Measurements from ENCODE around the gene ZNF319. TPM values are rescaled to one million over a fixed set of nuclear protein-coding genes. Genes with fewer than 3 reads are reported as not detected.

ZNF319 gene
- total and polyA plus RNA-seq, 2 experiments from 2014 or later: 1.7 to 10.0 TPM

DNA sequence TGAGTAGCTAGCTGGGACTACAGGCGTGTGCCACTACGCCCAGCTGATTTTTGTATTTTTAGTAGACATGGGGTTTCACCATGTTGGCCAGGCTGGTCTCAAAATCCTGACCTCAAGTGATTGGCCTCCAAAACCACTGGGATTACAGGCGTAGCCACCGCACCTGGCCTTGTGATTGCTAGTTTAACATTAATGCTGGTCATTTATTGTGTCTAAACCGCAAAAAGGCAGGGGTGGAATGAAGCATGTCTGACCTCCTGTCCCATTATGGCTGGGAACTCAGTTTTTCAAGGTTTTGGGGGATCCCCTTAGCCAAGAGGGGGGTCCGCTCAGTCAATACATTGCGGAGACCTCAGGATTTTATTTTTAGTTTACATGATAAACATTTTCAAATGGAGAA is 18.8 kb downstream of the ZNF319 start:
- H3F3A ChIP-seq (replicated peaks; ENCODE audit: low read depth): no peaks in the 10 kb centered on the region
- no peak overlapping the region for H3K27ac ChIP-seq (ENCODE audit: low read depth)
- no peaks in the 10 kb centered on the region for H3K36me3 ChIP-seq (ENCODE audit: insufficient read depth)
- ATAC-seq (no peak), DNase-seq (ENCODE audit: low spot score) (no peak)
- no peak overlapping the region for H3K4me2 ChIP-seq
- H3K9me2 ChIP-seq (ENCODE audit: insufficient read depth): no peaks in the 10 kb centered on the region
- H4K20me1 ChIP-seq (replicated peaks; ENCODE audit: insufficient read depth): no peaks in the 10 kb centered on the region
- TF ChIP-seq, protein P1, sequence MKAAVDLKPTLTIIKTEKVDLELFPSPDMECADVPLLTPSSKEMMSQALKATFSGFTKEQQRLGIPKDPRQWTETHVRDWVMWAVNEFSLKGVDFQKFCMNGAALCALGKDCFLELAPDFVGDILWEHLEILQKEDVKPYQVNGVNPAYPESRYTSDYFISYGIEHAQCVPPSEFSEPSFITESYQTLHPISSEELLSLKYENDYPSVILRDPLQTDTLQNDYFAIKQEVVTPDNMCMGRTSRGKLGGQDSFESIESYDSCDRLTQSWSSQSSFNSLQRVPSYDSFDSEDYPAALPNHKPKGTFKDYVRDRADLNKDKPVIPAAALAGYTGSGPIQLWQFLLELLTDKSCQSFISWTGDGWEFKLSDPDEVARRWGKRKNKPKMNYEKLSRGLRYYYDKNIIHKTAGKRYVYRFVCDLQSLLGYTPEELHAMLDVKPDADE (IDR thresholded peaks at IDR 0.05): no peak
- TF ChIP-seq, protein P2, sequence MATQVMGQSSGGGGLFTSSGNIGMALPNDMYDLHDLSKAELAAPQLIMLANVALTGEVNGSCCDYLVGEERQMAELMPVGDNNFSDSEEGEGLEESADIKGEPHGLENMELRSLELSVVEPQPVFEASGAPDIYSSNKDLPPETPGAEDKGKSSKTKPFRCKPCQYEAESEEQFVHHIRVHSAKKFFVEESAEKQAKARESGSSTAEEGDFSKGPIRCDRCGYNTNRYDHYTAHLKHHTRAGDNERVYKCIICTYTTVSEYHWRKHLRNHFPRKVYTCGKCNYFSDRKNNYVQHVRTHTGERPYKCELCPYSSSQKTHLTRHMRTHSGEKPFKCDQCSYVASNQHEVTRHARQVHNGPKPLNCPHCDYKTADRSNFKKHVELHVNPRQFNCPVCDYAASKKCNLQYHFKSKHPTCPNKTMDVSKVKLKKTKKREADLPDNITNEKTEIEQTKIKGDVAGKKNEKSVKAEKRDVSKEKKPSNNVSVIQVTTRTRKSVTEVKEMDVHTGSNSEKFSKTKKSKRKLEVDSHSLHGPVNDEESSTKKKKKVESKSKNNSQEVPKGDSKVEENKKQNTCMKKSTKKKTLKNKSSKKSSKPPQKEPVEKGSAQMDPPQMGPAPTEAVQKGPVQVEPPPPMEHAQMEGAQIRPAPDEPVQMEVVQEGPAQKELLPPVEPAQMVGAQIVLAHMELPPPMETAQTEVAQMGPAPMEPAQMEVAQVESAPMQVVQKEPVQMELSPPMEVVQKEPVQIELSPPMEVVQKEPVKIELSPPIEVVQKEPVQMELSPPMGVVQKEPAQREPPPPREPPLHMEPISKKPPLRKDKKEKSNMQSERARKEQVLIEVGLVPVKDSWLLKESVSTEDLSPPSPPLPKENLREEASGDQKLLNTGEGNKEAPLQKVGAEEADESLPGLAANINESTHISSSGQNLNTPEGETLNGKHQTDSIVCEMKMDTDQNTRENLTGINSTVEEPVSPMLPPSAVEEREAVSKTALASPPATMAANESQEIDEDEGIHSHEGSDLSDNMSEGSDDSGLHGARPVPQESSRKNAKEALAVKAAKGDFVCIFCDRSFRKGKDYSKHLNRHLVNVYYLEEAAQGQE (IDR thresholded peaks at IDR 0.05; ENCODE audit: unreplicated experiment): no peak
- TF ChIP-seq ZNF331 (CRISPR knock-in tag; IDR thresholded peaks at IDR 0.05; ENCODE audit: low read depth) (no peak), POLR2AphosphoS5 (IDR thresholded peaks at IDR 0.05; ENCODE audit: low read depth) (no peak), JUNB (IDR thresholded peaks at IDR 0.05; ENCODE audit: unreplicated experiment) (no peak), EZH2 (IDR thresholded peaks at IDR 0.05; ENCODE audit: low read depth, unreplicated experiment) (no peak), CREB1 (CRISPR knock-in tag; IDR thresholded peaks at IDR 0.05; ENCODE audit: low read depth) (no peak), ZNF114 (CRISPR knock-in tag; IDR thresholded peaks at IDR 0.05) (no peak), EZH2phosphoT487 (IDR thresholded peaks at IDR 0.05; ENCODE audit: unreplicated experiment) (no peak), STAT1 (IDR thresholded peaks at IDR 0.05; ENCODE audit: unreplicated experiment) (no peak), NANOG (IDR thresholded peaks at IDR 0.05; ENCODE audit: borderline replicate concordance) (no peak)
- TF ChIP-seq, protein P3, sequence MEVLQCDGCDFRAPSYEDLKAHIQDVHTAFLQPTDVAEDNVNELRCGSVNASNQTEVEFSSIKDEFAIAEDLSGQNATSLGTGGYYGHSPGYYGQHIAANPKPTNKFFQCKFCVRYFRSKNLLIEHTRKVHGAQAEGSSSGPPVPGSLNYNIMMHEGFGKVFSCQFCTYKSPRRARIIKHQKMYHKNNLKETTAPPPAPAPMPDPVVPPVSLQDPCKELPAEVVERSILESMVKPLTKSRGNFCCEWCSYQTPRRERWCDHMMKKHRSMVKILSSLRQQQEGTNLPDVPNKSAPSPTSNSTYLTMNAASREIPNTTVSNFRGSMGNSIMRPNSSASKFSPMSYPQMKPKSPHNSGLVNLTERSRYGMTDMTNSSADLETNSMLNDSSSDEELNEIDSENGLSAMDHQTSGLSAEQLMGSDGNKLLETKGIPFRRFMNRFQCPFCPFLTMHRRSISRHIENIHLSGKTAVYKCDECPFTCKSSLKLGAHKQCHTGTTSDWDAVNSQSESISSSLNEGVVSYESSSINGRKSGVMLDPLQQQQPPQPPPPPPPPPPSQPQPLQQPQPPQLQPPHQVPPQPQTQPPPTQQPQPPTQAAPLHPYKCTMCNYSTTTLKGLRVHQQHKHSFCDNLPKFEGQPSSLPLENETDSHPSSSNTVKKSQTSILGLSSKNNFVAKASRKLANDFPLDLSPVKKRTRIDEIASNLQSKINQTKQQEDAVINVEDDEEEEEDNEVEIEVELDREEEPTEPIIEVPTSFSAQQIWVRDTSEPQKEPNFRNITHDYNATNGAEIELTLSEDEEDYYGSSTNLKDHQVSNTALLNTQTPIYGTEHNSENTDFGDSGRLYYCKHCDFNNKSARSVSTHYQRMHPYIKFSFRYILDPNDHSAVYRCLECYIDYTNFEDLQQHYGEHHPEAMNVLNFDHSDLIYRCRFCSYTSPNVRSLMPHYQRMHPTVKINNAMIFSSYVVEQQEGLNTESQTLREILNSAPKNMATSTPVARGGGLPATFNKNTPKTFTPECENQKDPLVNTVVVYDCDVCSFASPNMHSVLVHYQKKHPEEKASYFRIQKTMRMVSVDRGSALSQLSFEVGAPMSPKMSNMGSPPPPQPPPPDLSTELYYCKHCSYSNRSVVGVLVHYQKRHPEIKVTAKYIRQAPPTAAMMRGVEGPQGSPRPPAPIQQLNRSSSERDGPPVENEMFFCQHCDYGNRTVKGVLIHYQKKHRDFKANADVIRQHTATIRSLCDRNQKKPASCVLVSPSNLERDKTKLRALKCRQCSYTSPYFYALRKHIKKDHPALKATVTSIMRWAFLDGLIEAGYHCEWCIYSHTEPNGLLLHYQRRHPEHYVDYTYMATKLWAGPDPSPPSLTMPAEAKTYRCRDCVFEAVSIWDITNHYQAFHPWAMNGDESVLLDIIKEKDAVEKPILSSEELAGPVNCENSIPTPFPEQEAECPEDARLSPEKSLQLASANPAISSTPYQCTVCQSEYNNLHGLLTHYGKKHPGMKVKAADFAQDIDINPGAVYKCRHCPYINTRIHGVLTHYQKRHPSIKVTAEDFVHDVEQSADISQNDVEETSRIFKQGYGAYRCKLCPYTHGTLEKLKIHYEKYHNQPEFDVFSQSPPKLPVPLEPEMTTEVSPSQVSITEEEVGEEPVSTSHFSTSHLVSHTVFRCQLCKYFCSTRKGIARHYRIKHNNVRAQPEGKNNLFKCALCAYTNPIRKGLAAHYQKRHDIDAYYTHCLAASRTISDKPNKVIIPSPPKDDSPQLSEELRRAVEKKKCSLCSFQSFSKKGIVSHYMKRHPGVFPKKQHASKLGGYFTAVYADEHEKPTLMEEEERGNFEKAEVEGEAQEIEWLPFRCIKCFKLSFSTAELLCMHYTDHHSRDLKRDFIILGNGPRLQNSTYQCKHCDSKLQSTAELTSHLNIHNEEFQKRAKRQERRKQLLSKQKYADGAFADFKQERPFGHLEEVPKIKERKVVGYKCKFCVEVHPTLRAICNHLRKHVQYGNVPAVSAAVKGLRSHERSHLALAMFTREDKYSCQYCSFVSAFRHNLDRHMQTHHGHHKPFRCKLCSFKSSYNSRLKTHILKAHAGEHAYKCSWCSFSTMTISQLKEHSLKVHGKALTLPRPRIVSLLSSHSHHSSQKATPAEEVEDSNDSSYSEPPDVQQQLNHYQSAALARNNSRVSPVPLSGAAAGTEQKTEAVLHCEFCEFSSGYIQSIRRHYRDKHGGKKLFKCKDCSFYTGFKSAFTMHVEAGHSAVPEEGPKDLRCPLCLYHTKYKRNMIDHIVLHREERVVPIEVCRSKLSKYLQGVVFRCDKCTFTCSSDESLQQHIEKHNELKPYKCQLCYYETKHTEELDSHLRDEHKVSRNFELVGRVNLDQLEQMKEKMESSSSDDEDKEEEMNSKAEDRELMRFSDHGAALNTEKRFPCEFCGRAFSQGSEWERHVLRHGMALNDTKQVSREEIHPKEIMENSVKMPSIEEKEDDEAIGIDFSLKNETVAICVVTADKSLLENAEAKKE (CRISPR knock-in tag; IDR thresholded peaks at IDR 0.05): no peak
- TF ChIP-seq, protein P4, sequence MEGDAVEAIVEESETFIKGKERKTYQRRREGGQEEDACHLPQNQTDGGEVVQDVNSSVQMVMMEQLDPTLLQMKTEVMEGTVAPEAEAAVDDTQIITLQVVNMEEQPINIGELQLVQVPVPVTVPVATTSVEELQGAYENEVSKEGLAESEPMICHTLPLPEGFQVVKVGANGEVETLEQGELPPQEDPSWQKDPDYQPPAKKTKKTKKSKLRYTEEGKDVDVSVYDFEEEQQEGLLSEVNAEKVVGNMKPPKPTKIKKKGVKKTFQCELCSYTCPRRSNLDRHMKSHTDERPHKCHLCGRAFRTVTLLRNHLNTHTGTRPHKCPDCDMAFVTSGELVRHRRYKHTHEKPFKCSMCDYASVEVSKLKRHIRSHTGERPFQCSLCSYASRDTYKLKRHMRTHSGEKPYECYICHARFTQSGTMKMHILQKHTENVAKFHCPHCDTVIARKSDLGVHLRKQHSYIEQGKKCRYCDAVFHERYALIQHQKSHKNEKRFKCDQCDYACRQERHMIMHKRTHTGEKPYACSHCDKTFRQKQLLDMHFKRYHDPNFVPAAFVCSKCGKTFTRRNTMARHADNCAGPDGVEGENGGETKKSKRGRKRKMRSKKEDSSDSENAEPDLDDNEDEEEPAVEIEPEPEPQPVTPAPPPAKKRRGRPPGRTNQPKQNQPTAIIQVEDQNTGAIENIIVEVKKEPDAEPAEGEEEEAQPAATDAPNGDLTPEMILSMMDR (conservative IDR thresholded peaks at IDR 0.05; ENCODE audit: low read depth in 2 of 2): no peak
- Mint-ChIP-seq H3K4me1 (peaks cover 9% of the 10 kb centered on the region; the same call in 2 of the 3 replicates), H3K27ac (no peak overlapping the region), H3K27me3 (ENCODE audit: insufficient read depth, low read depth, poor library complexity) (peaks cover 30% of the 10 kb centered on the region), H3K4me3 (no peak overlapping the region), H3K9me3 (no peaks in the 10 kb centered on the region), H3K36me3 (ENCODE audit: low read depth) (no peaks in the 10 kb centered on the region)
- no peak overlapping the region for H2AFZ ChIP-seq
- H3K4me1 ChIP-seq (ENCODE audit: insufficient read depth): peaks cover 6% of the 10 kb centered on the region; the same call in 1 of the 2 replicates
- no peak overlapping the region for H3K4me3 ChIP-seq
- peaks cover 30% of the 10 kb centered on the region for H3K27me3 ChIP-seq (ENCODE audit: insufficient read depth)
- no peaks in the 10 kb centered on the region for H3K79me2 ChIP-seq (replicated peaks; ENCODE audit: insufficient read depth)
